Measurements from ENCODE around the gene MTA1.

The MTA1 gene

GRCh38 chr14:105499256-105500035, 79.8 kb downstream of the MTA1 start:
- FAIRE-seq: no peak
- no peak for TF ChIP-seq POLR2A (IDR thresholded peaks at IDR 0.05; ENCODE audit: low read depth, low read length)

DNA sequence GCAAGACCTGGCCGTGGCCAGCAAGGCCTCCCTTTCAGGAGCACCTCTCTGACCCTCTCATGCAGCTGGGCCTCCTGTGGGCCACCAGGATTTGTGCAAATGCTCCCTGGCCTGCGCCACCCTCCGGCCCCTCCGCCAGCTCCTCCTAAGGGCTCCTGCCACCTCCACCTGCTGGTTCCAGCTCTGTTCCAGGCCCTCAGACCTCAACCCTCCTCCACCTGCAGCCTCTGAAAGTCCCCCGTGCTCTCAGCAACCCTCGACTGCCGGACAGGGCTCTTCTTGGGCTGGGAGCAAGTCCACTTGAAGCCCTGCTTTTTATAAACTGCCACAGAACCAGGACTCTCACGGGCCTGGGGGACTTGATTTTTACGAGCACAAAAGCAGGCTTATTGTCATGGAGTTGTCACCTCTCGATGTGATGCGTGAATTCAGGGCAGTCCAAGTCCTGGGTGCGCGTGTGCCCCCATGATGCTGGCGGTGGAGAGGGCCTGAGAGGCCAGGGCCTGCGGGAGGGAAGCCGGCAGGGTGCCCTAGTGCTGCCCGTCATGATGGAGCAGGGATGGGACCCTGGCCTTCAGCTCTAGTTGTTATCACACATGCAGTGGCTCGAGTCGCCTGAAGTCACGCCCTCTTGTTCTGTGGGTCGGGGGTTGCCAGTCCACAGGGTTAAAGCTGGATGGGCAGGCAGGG, 80.6 kb downstream of the MTA1 start:
- FAIRE-seq (no peak), DNase-seq (ENCODE audit: insufficient read length, low spot score) (no peak)
- no peak for TF ChIP-seq POLR2A (IDR thresholded peaks at IDR 0.05; ENCODE audit: low read depth, low read length)

More at GRCh38 chr14:105499256-105500035, 79.8 kb downstream of the MTA1 start:
- no peak for DNase-seq (ENCODE audit: insufficient read length, low spot score)

DNA sequence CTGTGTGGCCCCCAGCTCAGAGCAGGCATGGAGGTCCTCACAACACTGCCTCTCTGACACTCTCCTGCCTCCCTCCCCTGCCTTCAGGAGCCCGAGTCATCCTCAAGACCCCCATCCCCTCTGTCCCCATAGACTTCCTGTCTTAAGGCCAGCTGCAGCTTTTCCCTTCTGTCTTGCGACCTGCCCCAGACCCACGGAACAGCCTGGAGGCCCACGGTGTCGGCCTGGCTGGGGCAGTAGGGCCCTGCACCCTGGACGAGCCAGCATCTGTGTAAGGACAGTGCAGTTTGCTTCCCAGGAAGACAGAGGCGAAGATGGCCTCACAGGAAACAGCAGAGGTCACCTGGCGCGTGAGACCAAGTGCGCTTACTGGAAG, 81.1 kb downstream of the MTA1 start:
- no peak for TF ChIP-seq POLR2A (IDR thresholded peaks at IDR 0.05; ENCODE audit: low read depth, low read length)
- no peak for FAIRE-seq
- DNase-seq (ENCODE audit: insufficient read length, low spot score): no peak

GRCh38 chr14:105501504-105502291, 82.1 kb downstream of the MTA1 start:
- FAIRE-seq: no peak
- no peak for TF ChIP-seq POLR2A (IDR thresholded peaks at IDR 0.05; ENCODE audit: low read depth, low read length)
- DNase-seq (ENCODE audit: insufficient read length, low spot score): no peak

- TF ChIP-seq POLR2A (IDR thresholded peaks at IDR 0.05; ENCODE audit: low read depth, low read length): no peak
- DNase-seq (ENCODE audit: insufficient read length, low spot score) (no peak), FAIRE-seq (no peak)
Observed at GRCh38 chr14:105502446-105503295, 83.0 kb downstream of the MTA1 start.

GRCh38 chr14:105503296-105503640, 83.6 kb downstream of the MTA1 start:
- DNase-seq (ENCODE audit: insufficient read length, low spot score) (no peak), FAIRE-seq (no peak)
- TF ChIP-seq POLR2A (IDR thresholded peaks at IDR 0.05; ENCODE audit: low read depth, low read length): no peak

DNA sequence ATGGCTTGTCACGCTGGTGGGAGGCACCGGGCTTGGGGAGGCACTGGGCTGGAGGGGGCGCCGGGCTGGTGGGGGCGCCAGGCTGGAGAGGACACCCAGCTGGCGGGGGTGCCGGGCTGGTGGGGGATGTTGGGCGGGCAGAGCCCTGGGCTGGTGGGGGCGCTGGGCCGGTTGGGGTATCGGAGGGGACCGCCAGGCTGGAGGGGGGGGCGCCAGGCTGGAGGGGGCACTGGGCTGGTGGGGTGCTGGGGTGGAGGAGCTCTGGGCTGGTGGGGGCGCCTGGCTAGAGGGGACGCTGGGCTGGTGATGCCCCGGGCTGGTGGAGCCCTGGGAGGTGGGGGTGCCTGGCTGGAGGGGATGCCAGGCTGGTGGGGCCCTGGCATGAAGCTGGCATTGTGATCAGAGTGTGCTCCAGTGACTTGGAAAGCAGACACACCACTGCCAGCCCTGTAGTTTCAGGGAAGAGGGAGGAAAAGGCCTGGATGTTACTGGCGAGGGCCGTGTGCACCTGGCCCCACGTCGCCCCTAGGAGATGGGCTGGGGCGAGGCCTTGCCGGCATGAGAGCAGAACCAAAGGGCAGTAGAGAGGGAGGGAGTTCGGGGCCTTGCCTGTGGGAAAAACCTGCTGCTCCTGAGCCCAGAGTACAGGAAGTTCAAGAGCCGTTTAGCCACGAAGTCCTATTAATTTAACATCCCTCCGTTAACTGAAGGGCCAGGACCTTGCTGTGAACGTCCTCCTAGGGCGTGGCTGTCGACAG, 84.5 kb downstream of the MTA1 start:
- FAIRE-seq: no peak
- TF ChIP-seq POLR2A (IDR thresholded peaks at IDR 0.05; ENCODE audit: low read depth, low read length): no peak
- DNase-seq (ENCODE audit: insufficient read length, low spot score): no peak

- FAIRE-seq (no peak), DNase-seq (ENCODE audit: insufficient read length, low spot score) (no peak)
Observed at GRCh38 chr14:105505101-105505500, 85.5 kb downstream of the MTA1 start.

DNA sequence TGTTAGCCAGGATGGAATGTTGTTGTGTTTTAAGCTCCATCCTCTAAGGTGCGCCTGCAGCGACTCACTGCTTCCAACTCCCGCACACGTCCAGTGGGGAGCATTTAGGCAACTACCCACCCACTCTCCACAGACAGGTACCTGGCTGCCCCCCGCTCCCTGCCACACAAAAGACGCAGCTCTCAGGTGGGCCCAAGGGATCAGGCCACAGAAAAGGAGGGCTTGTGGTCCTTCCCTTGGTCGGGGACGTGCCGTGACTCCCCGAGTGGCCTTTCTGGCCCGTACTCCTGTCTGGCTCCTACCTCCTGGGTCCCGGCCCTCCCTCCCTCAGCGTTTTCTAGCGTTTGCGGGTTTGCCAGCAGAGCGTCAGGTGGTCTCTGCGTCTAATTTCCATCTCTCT, 87.6 kb downstream of the MTA1 start:
- DNase-seq (ENCODE audit: insufficient read length, low spot score) (no peak), FAIRE-seq (no peak)
- TF ChIP-seq POLR2A (IDR thresholded peaks at IDR 0.05; ENCODE audit: low read depth, low read length): no peak

More at GRCh38 chr14:105505101-105505500, 85.5 kb downstream of the MTA1 start:
- TF ChIP-seq POLR2A (IDR thresholded peaks at IDR 0.05; ENCODE audit: low read depth, low read length): no peak

GRCh38 chr14:105508069-105508468, 88.4 kb downstream of the MTA1 start:
- TF ChIP-seq POLR2A (IDR thresholded peaks at IDR 0.05; ENCODE audit: low read depth, low read length): no peak
- no peak for DNase-seq (ENCODE audit: insufficient read length, low spot score)
- no peak for FAIRE-seq

- TF ChIP-seq POLR2A (IDR thresholded peaks at IDR 0.05; ENCODE audit: low read depth, low read length): no peak
- FAIRE-seq: no peak
- no peak for DNase-seq (ENCODE audit: insufficient read length, low spot score)
Observed at GRCh38 chr14:105508601-105509000, 89.0 kb downstream of the MTA1 start.

DNA sequence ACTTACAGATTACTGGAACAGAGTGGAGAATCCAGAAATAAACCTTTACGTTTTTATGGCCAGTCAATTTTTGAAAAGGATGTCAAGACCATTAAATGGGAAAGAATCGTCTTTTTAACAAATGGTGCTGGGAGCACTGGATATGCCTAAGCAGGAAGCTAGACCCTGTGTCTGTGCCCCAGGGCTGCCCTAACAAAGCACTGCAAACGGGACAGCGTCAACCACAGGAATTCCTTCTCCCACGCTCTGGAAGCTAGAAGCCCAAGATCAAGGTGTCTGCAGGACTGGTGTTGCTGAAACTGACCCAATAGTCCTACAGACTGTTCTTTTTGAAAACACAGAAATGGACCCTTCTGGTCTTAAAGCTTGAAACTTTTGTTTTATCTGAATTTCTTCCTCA, 97.5 kb downstream of the MTA1 start:
- DNase-seq (ENCODE audit: insufficient read length, low spot score) (no peak), FAIRE-seq (no peak)
- TF ChIP-seq POLR2A (IDR thresholded peaks at IDR 0.05; ENCODE audit: low read depth, low read length): no peak
